ENCODE measurements around the gene PLCL2. TPM values are rescaled to one million over a fixed set of nuclear protein-coding genes. Genes with fewer than 3 reads are reported as not detected.

The PLCL2 gene
- total and polyA plus RNA-seq, 2 experiments from 2014 or later: 1.6 to 9.7 TPM

DNA sequence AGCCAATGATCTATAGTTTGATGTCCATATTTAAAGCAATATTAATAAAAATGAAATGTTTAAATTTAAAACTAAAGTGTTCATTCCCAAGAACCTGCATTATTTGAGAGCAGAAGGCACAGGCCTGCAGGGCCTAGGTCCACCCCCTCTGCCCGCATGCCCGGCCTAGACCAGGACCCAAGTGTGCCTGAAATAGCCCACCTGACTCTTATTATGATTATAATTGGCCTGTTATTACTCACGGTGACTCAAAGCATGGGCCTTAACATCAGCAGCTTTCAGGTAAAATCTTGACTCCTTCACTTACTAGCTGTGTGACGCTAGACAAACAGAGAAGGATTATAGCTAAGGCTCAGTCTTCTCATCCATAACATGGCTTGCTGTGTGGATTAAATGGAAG lies 128.8 kb downstream of the PLCL2 start:
- no peaks in the 10 kb centered on the region for H3K27me3 ChIP-seq (ENCODE audit: insufficient read depth)
- Mint-ChIP-seq H3K4me1 (peaks cover 10% of the 10 kb centered on the region), H3K9me3 (no peaks in the 10 kb centered on the region), H3K4me3 (no peak overlapping the region), H3K27ac (no peak overlapping the region), H3K27me3 (ENCODE audit: insufficient read depth, low read depth, poor library complexity) (no peaks in the 10 kb centered on the region), H3K36me3 (ENCODE audit: low read depth) (no peaks in the 10 kb centered on the region)
- no peaks in the 10 kb centered on the region for H3K79me2 ChIP-seq (replicated peaks; ENCODE audit: insufficient read depth)
- no peaks in the 10 kb centered on the region for H3F3A ChIP-seq (replicated peaks; ENCODE audit: low read depth)
- no peak overlapping the region for H3K27ac ChIP-seq (ENCODE audit: low read depth)
- H3K4me2 ChIP-seq: no peak overlapping the region
- DNase-seq (ENCODE audit: low spot score) (no peak), ATAC-seq (no peak)
- H4K20me1 ChIP-seq (replicated peaks; ENCODE audit: insufficient read depth): no peaks in the 10 kb centered on the region; the same call in 1 of the 2 replicates
- H3K4me3 ChIP-seq: no peak overlapping the region
- H3K9me2 ChIP-seq (ENCODE audit: insufficient read depth): peaks cover 7% of the 10 kb centered on the region
- H3K36me3 ChIP-seq (ENCODE audit: insufficient read depth): no peaks in the 10 kb centered on the region
- TF ChIP-seq, protein P1, sequence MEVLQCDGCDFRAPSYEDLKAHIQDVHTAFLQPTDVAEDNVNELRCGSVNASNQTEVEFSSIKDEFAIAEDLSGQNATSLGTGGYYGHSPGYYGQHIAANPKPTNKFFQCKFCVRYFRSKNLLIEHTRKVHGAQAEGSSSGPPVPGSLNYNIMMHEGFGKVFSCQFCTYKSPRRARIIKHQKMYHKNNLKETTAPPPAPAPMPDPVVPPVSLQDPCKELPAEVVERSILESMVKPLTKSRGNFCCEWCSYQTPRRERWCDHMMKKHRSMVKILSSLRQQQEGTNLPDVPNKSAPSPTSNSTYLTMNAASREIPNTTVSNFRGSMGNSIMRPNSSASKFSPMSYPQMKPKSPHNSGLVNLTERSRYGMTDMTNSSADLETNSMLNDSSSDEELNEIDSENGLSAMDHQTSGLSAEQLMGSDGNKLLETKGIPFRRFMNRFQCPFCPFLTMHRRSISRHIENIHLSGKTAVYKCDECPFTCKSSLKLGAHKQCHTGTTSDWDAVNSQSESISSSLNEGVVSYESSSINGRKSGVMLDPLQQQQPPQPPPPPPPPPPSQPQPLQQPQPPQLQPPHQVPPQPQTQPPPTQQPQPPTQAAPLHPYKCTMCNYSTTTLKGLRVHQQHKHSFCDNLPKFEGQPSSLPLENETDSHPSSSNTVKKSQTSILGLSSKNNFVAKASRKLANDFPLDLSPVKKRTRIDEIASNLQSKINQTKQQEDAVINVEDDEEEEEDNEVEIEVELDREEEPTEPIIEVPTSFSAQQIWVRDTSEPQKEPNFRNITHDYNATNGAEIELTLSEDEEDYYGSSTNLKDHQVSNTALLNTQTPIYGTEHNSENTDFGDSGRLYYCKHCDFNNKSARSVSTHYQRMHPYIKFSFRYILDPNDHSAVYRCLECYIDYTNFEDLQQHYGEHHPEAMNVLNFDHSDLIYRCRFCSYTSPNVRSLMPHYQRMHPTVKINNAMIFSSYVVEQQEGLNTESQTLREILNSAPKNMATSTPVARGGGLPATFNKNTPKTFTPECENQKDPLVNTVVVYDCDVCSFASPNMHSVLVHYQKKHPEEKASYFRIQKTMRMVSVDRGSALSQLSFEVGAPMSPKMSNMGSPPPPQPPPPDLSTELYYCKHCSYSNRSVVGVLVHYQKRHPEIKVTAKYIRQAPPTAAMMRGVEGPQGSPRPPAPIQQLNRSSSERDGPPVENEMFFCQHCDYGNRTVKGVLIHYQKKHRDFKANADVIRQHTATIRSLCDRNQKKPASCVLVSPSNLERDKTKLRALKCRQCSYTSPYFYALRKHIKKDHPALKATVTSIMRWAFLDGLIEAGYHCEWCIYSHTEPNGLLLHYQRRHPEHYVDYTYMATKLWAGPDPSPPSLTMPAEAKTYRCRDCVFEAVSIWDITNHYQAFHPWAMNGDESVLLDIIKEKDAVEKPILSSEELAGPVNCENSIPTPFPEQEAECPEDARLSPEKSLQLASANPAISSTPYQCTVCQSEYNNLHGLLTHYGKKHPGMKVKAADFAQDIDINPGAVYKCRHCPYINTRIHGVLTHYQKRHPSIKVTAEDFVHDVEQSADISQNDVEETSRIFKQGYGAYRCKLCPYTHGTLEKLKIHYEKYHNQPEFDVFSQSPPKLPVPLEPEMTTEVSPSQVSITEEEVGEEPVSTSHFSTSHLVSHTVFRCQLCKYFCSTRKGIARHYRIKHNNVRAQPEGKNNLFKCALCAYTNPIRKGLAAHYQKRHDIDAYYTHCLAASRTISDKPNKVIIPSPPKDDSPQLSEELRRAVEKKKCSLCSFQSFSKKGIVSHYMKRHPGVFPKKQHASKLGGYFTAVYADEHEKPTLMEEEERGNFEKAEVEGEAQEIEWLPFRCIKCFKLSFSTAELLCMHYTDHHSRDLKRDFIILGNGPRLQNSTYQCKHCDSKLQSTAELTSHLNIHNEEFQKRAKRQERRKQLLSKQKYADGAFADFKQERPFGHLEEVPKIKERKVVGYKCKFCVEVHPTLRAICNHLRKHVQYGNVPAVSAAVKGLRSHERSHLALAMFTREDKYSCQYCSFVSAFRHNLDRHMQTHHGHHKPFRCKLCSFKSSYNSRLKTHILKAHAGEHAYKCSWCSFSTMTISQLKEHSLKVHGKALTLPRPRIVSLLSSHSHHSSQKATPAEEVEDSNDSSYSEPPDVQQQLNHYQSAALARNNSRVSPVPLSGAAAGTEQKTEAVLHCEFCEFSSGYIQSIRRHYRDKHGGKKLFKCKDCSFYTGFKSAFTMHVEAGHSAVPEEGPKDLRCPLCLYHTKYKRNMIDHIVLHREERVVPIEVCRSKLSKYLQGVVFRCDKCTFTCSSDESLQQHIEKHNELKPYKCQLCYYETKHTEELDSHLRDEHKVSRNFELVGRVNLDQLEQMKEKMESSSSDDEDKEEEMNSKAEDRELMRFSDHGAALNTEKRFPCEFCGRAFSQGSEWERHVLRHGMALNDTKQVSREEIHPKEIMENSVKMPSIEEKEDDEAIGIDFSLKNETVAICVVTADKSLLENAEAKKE (CRISPR knock-in tag; IDR thresholded peaks at IDR 0.05): no peak
- TF ChIP-seq NANOG (IDR thresholded peaks at IDR 0.05; ENCODE audit: borderline replicate concordance) (no peak), STAT1 (IDR thresholded peaks at IDR 0.05; ENCODE audit: unreplicated experiment) (no peak), EZH2 (IDR thresholded peaks at IDR 0.05; ENCODE audit: low read depth, unreplicated experiment) (no peak), CREB1 (CRISPR knock-in tag; IDR thresholded peaks at IDR 0.05; ENCODE audit: low read depth) (no peak)
- TF ChIP-seq, protein P2, sequence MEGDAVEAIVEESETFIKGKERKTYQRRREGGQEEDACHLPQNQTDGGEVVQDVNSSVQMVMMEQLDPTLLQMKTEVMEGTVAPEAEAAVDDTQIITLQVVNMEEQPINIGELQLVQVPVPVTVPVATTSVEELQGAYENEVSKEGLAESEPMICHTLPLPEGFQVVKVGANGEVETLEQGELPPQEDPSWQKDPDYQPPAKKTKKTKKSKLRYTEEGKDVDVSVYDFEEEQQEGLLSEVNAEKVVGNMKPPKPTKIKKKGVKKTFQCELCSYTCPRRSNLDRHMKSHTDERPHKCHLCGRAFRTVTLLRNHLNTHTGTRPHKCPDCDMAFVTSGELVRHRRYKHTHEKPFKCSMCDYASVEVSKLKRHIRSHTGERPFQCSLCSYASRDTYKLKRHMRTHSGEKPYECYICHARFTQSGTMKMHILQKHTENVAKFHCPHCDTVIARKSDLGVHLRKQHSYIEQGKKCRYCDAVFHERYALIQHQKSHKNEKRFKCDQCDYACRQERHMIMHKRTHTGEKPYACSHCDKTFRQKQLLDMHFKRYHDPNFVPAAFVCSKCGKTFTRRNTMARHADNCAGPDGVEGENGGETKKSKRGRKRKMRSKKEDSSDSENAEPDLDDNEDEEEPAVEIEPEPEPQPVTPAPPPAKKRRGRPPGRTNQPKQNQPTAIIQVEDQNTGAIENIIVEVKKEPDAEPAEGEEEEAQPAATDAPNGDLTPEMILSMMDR (conservative IDR thresholded peaks at IDR 0.05; ENCODE audit: low read depth in 2 of 2): no peak
- no peaks in the 10 kb centered on the region for H3K4me1 ChIP-seq (ENCODE audit: insufficient read depth)
- H2AFZ ChIP-seq: no peak overlapping the region

Data from GM23338 (cell line).